NCI-H128 (cell line): ENCODE data around the gene ADAMTSL1.
"Not testable (repeated sequence)": the region's sequence is repeated elsewhere in the genome, so short reads cannot be mapped to it uniquely, and the experiment has no call there.

Source experiments
- DNase-seq: peaks from one replicate; lab custom pipeline; 2025; ENCODE audit not compliant: unreplicated experiment; lab: John Stamatoyannopoulos, UW

The ADAMTSL1 gene

GRCh38 chr9:18837402-18837801 lies 363.4 kb downstream of the ADAMTSL1 start:
- no peak for DNase-seq

- DNase-seq: no peak
These were observed 373.8 kb downstream of the ADAMTSL1 start for GRCh38 chr9:18847576-18848275.

GRCh38 chr9:18848657-18849056 lies 374.7 kb downstream of the ADAMTSL1 start:
- no peak for DNase-seq

GRCh38 chr9:18849270-18849669 lies 375.3 kb downstream of the ADAMTSL1 start:
- DNase-seq: no peak

- DNase-seq: no peak
These were observed 376.1 kb downstream of the ADAMTSL1 start for GRCh38 chr9:18849890-18850677.

GRCh38 chr9:18851069-18851795 lies 377.3 kb downstream of the ADAMTSL1 start:
- no peak for DNase-seq

GRCh38 chr9:18855656-18856055 lies 381.7 kb downstream of the ADAMTSL1 start:
- no peak for DNase-seq

GRCh38 chr9:18857334-18857733 lies 383.4 kb downstream of the ADAMTSL1 start:
- no peak for DNase-seq

GRCh38 chr9:18857769-18858168 lies 383.8 kb downstream of the ADAMTSL1 start:
- no peak for DNase-seq

- DNase-seq: no peak
These were observed 387.9 kb downstream of the ADAMTSL1 start for GRCh38 chr9:18861609-18862544.

- DNase-seq: no peak
These were observed 389.8 kb downstream of the ADAMTSL1 start for GRCh38 chr9:18863791-18864190.

- no peak for DNase-seq
These were observed 390.6 kb downstream of the ADAMTSL1 start for GRCh38 chr9:18864516-18864915.

- no peak for DNase-seq
These were observed 391.6 kb downstream of the ADAMTSL1 start for GRCh38 chr9:18865542-18865941.

- no peak for DNase-seq
These were observed 392.3 kb downstream of the ADAMTSL1 start for GRCh38 chr9:18866121-18866831.

GRCh38 chr9:18869725-18870124 lies 395.8 kb downstream of the ADAMTSL1 start:
- no peak for DNase-seq

- no peak for DNase-seq
These were observed 400.1 kb downstream of the ADAMTSL1 start for GRCh38 chr9:18874069-18874468.

- not testable (repeated sequence) for DNase-seq
These were observed 401.0 kb downstream of the ADAMTSL1 start for GRCh38 chr9:18874990-18875389.

GRCh38 chr9:18877984-18878383 lies 404.0 kb downstream of the ADAMTSL1 start:
- DNase-seq: no peak

GRCh38 chr9:18881758-18882157 lies 407.8 kb downstream of the ADAMTSL1 start:
- no peak for DNase-seq

GRCh38 chr9:18887546-18887945 lies 413.6 kb downstream of the ADAMTSL1 start:
- DNase-seq: no peak
